B cell (primary cell): ENCODE results near the gene NWD2. TPM values are rescaled to one million over a fixed set of nuclear protein-coding genes. Genes with fewer than 3 reads are reported as not detected.

ENCODE experiments used
- ATAC-seq: fragments of 200-7000 bp; cut with Tn5 transposase; one replicate; pipeline ENCODE4 v1.10.0; 2021; ENCODE audit warnings: low read depth, mild to moderate bottlenecking, moderate number of reproducible peaks, moderate library complexity
- CTCF ChIA-PET: fragments of 350-600 bp; sonication (Branson Sonifier 250); formaldehyde crosslinking; loops from one replicate; lab custom pipeline; 2021; ENCODE audit warnings: antibody characterized with exemption, inconsistent platforms; lab: Charles Lee
- POLR2A ChIA-PET: fragments of 350-600 bp; sonication (Branson Sonifier 250); formaldehyde crosslinking; loops from one replicate; lab custom pipeline; 2021; ENCODE audit warnings: antibody characterized with exemption; lab: Charles Lee
- DNase-seq: peaks from one replicate; pipeline ENCODE4 v3.0.0; 2013
- H2AFZ ChIP-seq: 2 replicates; pipeline ENCODE4 v1.6.1; 2012; ENCODE audit warnings: mild to moderate bottlenecking, low read depth, low read length; ENCODE audit not compliant: insufficient read depth, poor library complexity, severe bottlenecking
- H3K27ac ChIP-seq, 2 donors: 1 replicate in 1 of 2; 2 replicates in 1 of 2; pipeline ENCODE4 v1.5.1; 2012 to 2013; ENCODE audit warnings: low read length in 2 of 2, mild to moderate bottlenecking in 2 of 2, moderate library complexity in 1 of 2
- H3K27me3 ChIP-seq, 4 experiments: fragments of 200-600 bp in 1 of 4; sonication (generic) in 1 of 4; replicated peaks in 1 of 4; 1 replicate in 2 of 4; 2 replicates in 2 of 4; pipeline versions ENCODE4 v1.6.1 to v1.7.0; 2013 to 2016; ENCODE audit warnings: low read length in 3 of 4, mild to moderate bottlenecking in 2 of 4, mixed read lengths in 1 of 4, moderate library complexity in 1 of 4; ENCODE audit not compliant: insufficient read depth in 4 of 4, control insufficient read depth in 3 of 4; ENCODE audit errors: control extremely low read depth in 1 of 4
- H3K36me3 ChIP-seq, 2 experiments: replicated peaks in 1 of 2; 1 replicate in 1 of 2; 2 replicates in 1 of 2; pipeline versions ENCODE4 v1.6.1 to v1.7.1; 2013; ENCODE audit warnings: low read length in 1 of 2; ENCODE audit not compliant: insufficient read depth in 2 of 2, control insufficient read depth in 1 of 2; ENCODE audit errors: control extremely low read depth in 1 of 2, extremely low read depth in 1 of 2
- H3K4me1 ChIP-seq, 2 donors: fragments of 200-600 bp in 1 of 2; sonication (generic) in 1 of 2; 1 replicate in 1 of 2; 2 replicates in 1 of 2; pipeline versions ENCODE4 v1.5.1 to v1.6.1; 2013 to 2017; ENCODE audit warnings: low read length in 2 of 2; ENCODE audit not compliant: control insufficient read depth in 2 of 2, insufficient read depth in 2 of 2
- H3K4me2 ChIP-seq: replicated peaks from 2 replicates; pipeline ENCODE3; 2012; ENCODE audit warnings: mild to moderate bottlenecking, low read depth, low read length; ENCODE audit not compliant: poor library complexity, severe bottlenecking
- H3K4me3 ChIP-seq, 5 experiments: fragments of 200-600 bp in 1 of 5; sonication (generic) in 1 of 5; 1 replicate in 3 of 5; 2 replicates in 2 of 5; pipeline versions ENCODE4 v1.5.1 to v1.7.0; 2011 to 2016; ENCODE audit warnings: low read length in 4 of 5, mild to moderate bottlenecking in 4 of 5, low read depth in 2 of 5, control low read depth in 1 of 5, moderate library complexity in 1 of 5; ENCODE audit not compliant: insufficient read depth in 1 of 5; ENCODE audit errors: control extremely low read depth in 1 of 5, extremely low read depth in 1 of 5
- H3K79me2 ChIP-seq: fragments of 200-600 bp; sonication (generic); one replicate; pipeline ENCODE4 v1.6.0; 2016; ENCODE audit warnings: low read length; ENCODE audit not compliant: control insufficient read depth, insufficient read depth
- H3K9ac ChIP-seq: fragments of 200-600 bp; sonication (generic); 2 replicates; pipeline ENCODE4 v1.6.1; 2017; ENCODE audit warnings: mild to moderate bottlenecking, low read length, moderate library complexity
- H3K9me3 ChIP-seq, 3 donors: one replicate each; pipeline versions ENCODE4 v1.6.1 to v1.7.1; 2013; ENCODE audit warnings: low read length in 2 of 3; ENCODE audit not compliant: control insufficient read depth in 2 of 3, insufficient read depth in 1 of 3; ENCODE audit errors: control extremely low read depth in 1 of 3
- H4K20me1 ChIP-seq: 2 replicates; pipeline ENCODE4 v1.6.0; 2012; ENCODE audit warnings: mild to moderate bottlenecking, low read length; ENCODE audit not compliant: insufficient read depth, control insufficient read depth, poor library complexity, severe bottlenecking
- H3K27ac Mint-ChIP-seq: one replicate; pipeline ENCODE4 v1.8.0; 2021; ENCODE audit warnings: mixed read lengths
- H3K27me3 Mint-ChIP-seq: one replicate; pipeline ENCODE4 v1.8.0; 2021; ENCODE audit warnings: mixed read lengths
- H3K4me1 Mint-ChIP-seq: one replicate; pipeline ENCODE4 v1.8.0; 2021; ENCODE audit warnings: mixed read lengths
- H3K4me3 Mint-ChIP-seq: one replicate; pipeline ENCODE4 v1.8.0; 2021; ENCODE audit warnings: mixed read lengths
- H3K9me3 Mint-ChIP-seq: one replicate; pipeline ENCODE4 v1.8.0; 2022; ENCODE audit warnings: mixed read lengths; ENCODE audit not compliant: insufficient read depth
- EZH2 ChIP-seq: IDR thresholded peaks from 2 replicates; pipeline ENCODE4 v1.6.1; 2012; ENCODE audit warnings: borderline replicate concordance, low read depth, mild to moderate bottlenecking, moderate library complexity, low read length; ENCODE audit not compliant: insufficient read depth, poor library complexity, severe bottlenecking
- WGBS: methylation state at CpG from one replicate; pipeline ENCODE4 v1.1.5; 2013; ENCODE audit warnings: missing lambda C conversion rate; ENCODE audit not compliant: insufficient coverage; 5-methylcytosine and 5-hydroxymethylcytosine counted together
- intact Hi-C: fragments of 100-400 bp; cut with micrococcal nuclease; formaldehyde crosslinking; loops from one replicate; pipeline ENCODE4 v1.10.0; 2022
- polyA plus RNA-seq: library from polyadenylated mRNA; depleted of rRNA; stranded (reverse); fragments of >200 nt; gene quantifications from 2 replicates; pipeline ENCODE4 v1.2.3, GENCODE V29; 2012
- total RNA-seq, 2 donors: library from RNA; stranded (reverse); fragments of 120-200 nt in 1 of 2; gene quantifications; 1 replicate in 1 of 2; 2 replicates in 1 of 2; pipeline versions ENCODE4 v1.2.3 to v1.2.4, GENCODE V29; 2013 to 2022
- TF ChIP-seq, protein P1 (sequence below): fragments of 200-600 bp; IDR thresholded peaks from one replicate; pipeline ENCODE4 v1.8.0; 2022; ENCODE audit warnings: antibody characterized with exemption, mild to moderate bottlenecking

NWD2 gene
- total and polyA plus RNA-seq, 2 donors (not counting 1 experiment from before 2014, with no cell fraction given), result not detected

DNA sequence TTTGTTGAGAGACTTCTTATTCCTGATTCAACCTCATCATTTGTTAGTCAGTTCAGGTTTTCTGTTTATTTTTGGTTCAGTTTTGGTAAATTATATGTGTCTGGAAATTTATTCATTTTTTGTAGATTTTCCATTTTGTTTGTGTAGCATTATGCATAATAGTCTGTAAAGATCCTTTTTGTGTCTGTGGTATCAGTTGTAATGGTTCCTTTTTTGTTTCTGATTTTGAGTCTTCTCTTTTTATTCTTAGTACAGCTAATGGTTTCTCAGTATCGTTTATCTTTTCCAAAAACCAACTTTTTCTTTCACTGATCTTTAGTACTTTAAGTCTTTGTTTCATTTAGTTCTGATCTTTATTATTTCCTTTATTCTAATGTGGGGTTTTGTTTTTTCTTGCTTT is 61.4 kb downstream of the NWD2 start:
- Mint-ChIP-seq H3K27ac (no peak overlapping the region), H3K27me3 (no peaks in the 10 kb centered on the region), H3K4me1 (no peaks in the 10 kb centered on the region), H3K9me3 (peaks cover 3% of the 10 kb centered on the region), H3K4me3 (no peak overlapping the region)
- TF ChIP-seq, protein P1, sequence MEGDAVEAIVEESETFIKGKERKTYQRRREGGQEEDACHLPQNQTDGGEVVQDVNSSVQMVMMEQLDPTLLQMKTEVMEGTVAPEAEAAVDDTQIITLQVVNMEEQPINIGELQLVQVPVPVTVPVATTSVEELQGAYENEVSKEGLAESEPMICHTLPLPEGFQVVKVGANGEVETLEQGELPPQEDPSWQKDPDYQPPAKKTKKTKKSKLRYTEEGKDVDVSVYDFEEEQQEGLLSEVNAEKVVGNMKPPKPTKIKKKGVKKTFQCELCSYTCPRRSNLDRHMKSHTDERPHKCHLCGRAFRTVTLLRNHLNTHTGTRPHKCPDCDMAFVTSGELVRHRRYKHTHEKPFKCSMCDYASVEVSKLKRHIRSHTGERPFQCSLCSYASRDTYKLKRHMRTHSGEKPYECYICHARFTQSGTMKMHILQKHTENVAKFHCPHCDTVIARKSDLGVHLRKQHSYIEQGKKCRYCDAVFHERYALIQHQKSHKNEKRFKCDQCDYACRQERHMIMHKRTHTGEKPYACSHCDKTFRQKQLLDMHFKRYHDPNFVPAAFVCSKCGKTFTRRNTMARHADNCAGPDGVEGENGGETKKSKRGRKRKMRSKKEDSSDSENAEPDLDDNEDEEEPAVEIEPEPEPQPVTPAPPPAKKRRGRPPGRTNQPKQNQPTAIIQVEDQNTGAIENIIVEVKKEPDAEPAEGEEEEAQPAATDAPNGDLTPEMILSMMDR, result no peak
- POLR2A ChIA-PET, result no interaction called here
- intact Hi-C loops, result no loop called here
- Histone ChIP-seq H4K20me1 (no peaks in the 10 kb centered on the region), H2AFZ (no peak overlapping the region), H3K4me1 (no peaks in the 10 kb centered on the region), H3K4me2 (no peak overlapping the region), H3K9ac (no peak overlapping the region), H3K27me3 (no peaks in the 10 kb centered on the region), H3K79me2 (no peaks in the 10 kb centered on the region), H3K27ac (no peak overlapping the region), H3K9me3 (peaks cover 0 to 21% (median 0%) of the 10 kb centered on the region in 3 donors), H3K36me3 (no peaks in the 10 kb centered on the region), H3K4me3 (no peak overlapping the region)
- DNase-seq (no peak), ATAC-seq (no peak)
- CTCF ChIA-PET, result no interaction called here
- no CpG with 5 or more reads among the region's 1 CpG for WGBS

- CTCF ChIA-PET, result no interaction called here
- peaks cover 0 to 4% (median 1%) of the 10 kb centered on the region in 3 donors for H3K9me3 ChIP-seq
- H3K27me3 ChIP-seq, result peaks cover 0 to 3% (median 0%) of the 10 kb centered on the region in 4 experiments
- H3K9ac ChIP-seq, result no peak overlapping the region
- peaks cover 2% of the 10 kb centered on the region for H3K9me3 Mint-ChIP-seq
- no peak overlapping the region for H3K4me3 ChIP-seq
- DNase-seq (no peak), ATAC-seq (no peak)
- POLR2A ChIA-PET, result no interaction called here
- no peaks in the 10 kb centered on the region for H4K20me1 ChIP-seq
- no peak overlapping the region for H3K27ac ChIP-seq
- no peaks in the 10 kb centered on the region for H3K79me2 ChIP-seq
- no peak overlapping the region for H3K4me2 ChIP-seq
- H3K27me3 Mint-ChIP-seq, result no peaks in the 10 kb centered on the region
- H3K36me3 ChIP-seq, result no peaks in the 10 kb centered on the region
- H3K27ac Mint-ChIP-seq, result no peak overlapping the region
- H3K4me1 ChIP-seq, result no peaks in the 10 kb centered on the region
- H3K4me3 Mint-ChIP-seq, result no peak overlapping the region
- no peaks in the 10 kb centered on the region for H3K4me1 Mint-ChIP-seq
- WGBS, result no CpG with 5 or more reads among the region's 3 CpGs
- H2AFZ ChIP-seq, result no peak overlapping the region
- TF ChIP-seq EZH2, result no peak
- TF ChIP-seq, protein P1, result no peak
- intact Hi-C loops, result no loop called here
Measured at GRCh38 chr4:37317104-37317643, 72.6 kb downstream of the NWD2 start.
